ENCODE results near the gene MARCHF10. TPM values are rescaled to one million over a fixed set of nuclear protein-coding genes. Genes with fewer than 3 reads are reported as not detected.

Gene MARCHF10
- total RNA-seq, 1 experiment from 2014 or later: 0.03 TPM

- Histone ChIP-seq H3K4me3 (ENCODE audit: insufficient read depth, low read depth, low read length) (no peak overlapping the region), H3K27me3 (ENCODE audit: control insufficient read depth, insufficient read depth, low read length) (no peaks in the 10 kb centered on the region), H3K36me3 (replicated peaks; ENCODE audit: control insufficient read depth, insufficient read depth, low read length) (no peaks in the 10 kb centered on the region)
- DNase-seq: no peak
These were observed 70.6 kb downstream of the MARCHF10 start for GRCh38 chr17:62737513-62737912.

- no peak for DNase-seq
- H3K27me3 ChIP-seq (ENCODE audit: control insufficient read depth, insufficient read depth, low read length): no peaks in the 10 kb centered on the region
- no peak overlapping the region for H3K4me3 ChIP-seq (ENCODE audit: insufficient read depth, low read depth, low read length)
- no peaks in the 10 kb centered on the region for H3K36me3 ChIP-seq (replicated peaks; ENCODE audit: control insufficient read depth, insufficient read depth, low read length)
These were observed 73.0 kb downstream of the MARCHF10 start for GRCh38 chr17:62735044-62735651.

GRCh38 chr17:62732125-62732524 lies 76.0 kb downstream of the MARCHF10 start:
- H3K36me3 ChIP-seq (replicated peaks; ENCODE audit: control insufficient read depth, insufficient read depth, low read length): no peaks in the 10 kb centered on the region
- DNase-seq: no peak
- no peak overlapping the region for H3K4me3 ChIP-seq (ENCODE audit: insufficient read depth, low read depth, low read length)
- H3K27me3 ChIP-seq (ENCODE audit: control insufficient read depth, insufficient read depth, low read length): no peaks in the 10 kb centered on the region

GRCh38 chr17:62727916-62728672 lies 80.0 kb downstream of the MARCHF10 start:
- Histone ChIP-seq H3K36me3 (replicated peaks; ENCODE audit: control insufficient read depth, insufficient read depth, low read length) (no peaks in the 10 kb centered on the region), H3K4me3 (ENCODE audit: insufficient read depth, low read depth, low read length) (no peak overlapping the region), H3K27me3 (ENCODE audit: control insufficient read depth, insufficient read depth, low read length) (no peaks in the 10 kb centered on the region)
- no peak for DNase-seq

GRCh38 chr17:62725791-62726249 lies 82.3 kb downstream of the MARCHF10 start:
- DNase-seq: no peak
- Histone ChIP-seq H3K4me3 (ENCODE audit: insufficient read depth, low read depth, low read length) (no peak overlapping the region), H3K36me3 (replicated peaks; ENCODE audit: control insufficient read depth, insufficient read depth, low read length) (no peaks in the 10 kb centered on the region), H3K27me3 (ENCODE audit: control insufficient read depth, insufficient read depth, low read length) (no peaks in the 10 kb centered on the region)

GRCh38 chr17:62724398-62725146 lies 83.5 kb downstream of the MARCHF10 start:
- DNase-seq: no peak

DNA sequence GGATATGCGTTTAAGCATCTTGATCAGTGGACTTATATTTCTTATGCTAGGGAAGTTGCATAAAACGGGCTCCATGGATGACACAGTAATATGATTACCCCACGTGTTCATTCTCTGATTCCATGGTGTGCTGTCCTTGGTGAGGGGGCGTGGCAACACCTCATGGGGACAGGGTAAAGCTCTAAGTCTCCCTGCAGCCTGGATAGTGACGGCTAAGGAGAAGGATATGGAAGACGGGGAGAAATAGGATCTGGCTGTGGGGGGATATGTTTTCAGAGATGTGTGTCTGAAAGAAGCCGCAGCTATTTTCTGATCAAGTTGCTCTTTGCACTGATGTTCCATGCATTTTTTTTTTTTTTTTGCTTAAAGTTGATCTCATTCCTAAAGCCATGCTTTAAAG lies 84.3 kb downstream of the MARCHF10 start:
- Histone ChIP-seq H3K36me3 (replicated peaks; ENCODE audit: control insufficient read depth, insufficient read depth, low read length) (no peaks in the 10 kb centered on the region), H3K4me3 (ENCODE audit: insufficient read depth, low read depth, low read length) (no peak overlapping the region), H3K27me3 (ENCODE audit: control insufficient read depth, insufficient read depth, low read length) (no peaks in the 10 kb centered on the region)
- no peak for DNase-seq

More at GRCh38 chr17:62724398-62725146, 83.5 kb downstream of the MARCHF10 start:
- H3K36me3 ChIP-seq (replicated peaks; ENCODE audit: control insufficient read depth, insufficient read depth, low read length): no peaks in the 10 kb centered on the region
- no peaks in the 10 kb centered on the region for H3K27me3 ChIP-seq (ENCODE audit: control insufficient read depth, insufficient read depth, low read length)
- no peak overlapping the region for H3K4me3 ChIP-seq (ENCODE audit: insufficient read depth, low read depth, low read length)

- Histone ChIP-seq H3K4me3 (ENCODE audit: insufficient read depth, low read depth, low read length) (no peak overlapping the region), H3K36me3 (replicated peaks; ENCODE audit: control insufficient read depth, insufficient read depth, low read length) (no peaks in the 10 kb centered on the region), H3K27me3 (ENCODE audit: control insufficient read depth, insufficient read depth, low read length) (no peaks in the 10 kb centered on the region)
- DNase-seq: no peak
These were observed 85.5 kb downstream of the MARCHF10 start for GRCh38 chr17:62722625-62723024.

DNA sequence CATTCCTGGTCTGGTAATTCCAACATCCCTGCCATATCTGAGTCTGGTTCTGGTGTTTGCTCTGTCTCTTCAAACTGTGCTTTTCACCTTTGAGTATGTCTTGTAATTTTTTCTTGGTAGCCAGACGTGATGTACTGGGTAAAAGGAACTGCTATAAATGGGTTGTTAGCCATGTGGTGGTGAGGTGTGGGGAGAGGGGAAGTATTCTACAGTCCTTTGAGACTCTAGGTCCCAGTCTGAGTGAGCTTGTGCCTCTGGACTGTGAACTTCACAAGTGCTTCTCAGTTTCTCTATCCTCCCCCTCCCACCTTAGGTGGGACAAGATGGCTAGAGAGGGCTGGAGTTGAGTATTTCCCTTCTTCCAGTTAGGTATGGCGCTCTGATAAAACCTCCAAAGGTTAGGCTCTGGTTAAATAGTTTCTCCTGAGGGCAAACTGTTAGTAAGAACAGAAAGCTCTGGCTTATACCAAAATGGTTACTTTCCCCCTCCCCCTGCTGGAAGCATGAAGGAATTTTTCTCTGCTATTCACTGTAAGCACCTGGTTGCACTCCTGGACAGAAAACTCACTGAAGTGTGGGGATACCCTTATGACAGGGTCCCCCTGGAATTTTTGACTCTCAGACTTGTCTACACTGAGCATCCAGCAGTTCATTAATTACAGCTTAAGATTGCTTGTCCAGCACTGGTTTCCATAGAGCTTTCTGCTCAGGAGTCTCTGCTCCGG lies 87.8 kb downstream of the MARCHF10 start:
- H3K36me3 ChIP-seq (replicated peaks; ENCODE audit: control insufficient read depth, insufficient read depth, low read length): no peaks in the 10 kb centered on the region
- no peak overlapping the region for H3K4me3 ChIP-seq (ENCODE audit: insufficient read depth, low read depth, low read length)
- H3K27me3 ChIP-seq (ENCODE audit: control insufficient read depth, insufficient read depth, low read length): no peaks in the 10 kb centered on the region
- DNase-seq: no peak

DNA sequence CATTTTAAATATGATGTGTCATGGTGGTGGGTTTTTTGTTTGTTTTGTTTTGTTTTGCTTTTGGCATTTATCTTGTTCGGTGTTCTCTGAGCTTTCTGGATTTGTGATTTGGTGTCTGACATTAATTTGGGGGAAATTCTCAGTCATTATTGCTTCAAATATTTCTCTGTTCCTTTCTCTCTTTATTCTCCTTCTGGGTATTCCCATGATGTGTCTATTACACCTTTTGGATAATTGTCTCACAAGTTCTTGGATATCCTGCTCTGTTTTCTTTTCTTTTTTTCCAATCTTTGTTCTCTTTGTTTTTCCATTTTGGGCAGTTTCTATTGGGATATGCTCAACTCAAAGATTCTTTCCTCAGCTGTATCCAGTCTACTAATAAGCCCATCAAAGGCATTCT lies 88.5 kb downstream of the MARCHF10 start:
- no peak overlapping the region for H3K4me3 ChIP-seq (ENCODE audit: insufficient read depth, low read depth, low read length)
- H3K27me3 ChIP-seq (ENCODE audit: control insufficient read depth, insufficient read depth, low read length): no peaks in the 10 kb centered on the region
- DNase-seq: no peak
- no peaks in the 10 kb centered on the region for H3K36me3 ChIP-seq (replicated peaks; ENCODE audit: control insufficient read depth, insufficient read depth, low read length)

DNA sequence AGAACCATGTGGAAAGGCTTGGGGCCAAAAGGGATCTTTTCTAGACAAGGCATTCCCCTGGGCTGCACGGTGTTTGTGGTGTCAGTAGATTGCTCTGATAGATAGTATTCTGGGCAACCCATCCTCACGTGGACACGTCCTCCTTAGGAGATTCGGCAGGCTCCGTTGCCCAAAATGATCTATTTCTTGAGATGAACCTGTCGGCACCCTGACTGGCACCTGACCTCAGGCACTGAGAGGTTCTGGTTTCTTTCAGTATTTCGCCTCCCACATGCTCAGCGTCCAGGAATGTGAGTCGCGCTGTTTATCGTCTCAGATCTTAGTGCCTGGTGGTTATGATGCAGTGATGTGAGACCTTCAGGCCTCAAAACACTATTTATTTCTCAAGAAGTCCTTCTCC lies 89.7 kb downstream of the MARCHF10 start:
- no peak for DNase-seq
- no peaks in the 10 kb centered on the region for H3K36me3 ChIP-seq (replicated peaks; ENCODE audit: control insufficient read depth, insufficient read depth, low read length)
- H3K27me3 ChIP-seq (ENCODE audit: control insufficient read depth, insufficient read depth, low read length): no peaks in the 10 kb centered on the region

DNA sequence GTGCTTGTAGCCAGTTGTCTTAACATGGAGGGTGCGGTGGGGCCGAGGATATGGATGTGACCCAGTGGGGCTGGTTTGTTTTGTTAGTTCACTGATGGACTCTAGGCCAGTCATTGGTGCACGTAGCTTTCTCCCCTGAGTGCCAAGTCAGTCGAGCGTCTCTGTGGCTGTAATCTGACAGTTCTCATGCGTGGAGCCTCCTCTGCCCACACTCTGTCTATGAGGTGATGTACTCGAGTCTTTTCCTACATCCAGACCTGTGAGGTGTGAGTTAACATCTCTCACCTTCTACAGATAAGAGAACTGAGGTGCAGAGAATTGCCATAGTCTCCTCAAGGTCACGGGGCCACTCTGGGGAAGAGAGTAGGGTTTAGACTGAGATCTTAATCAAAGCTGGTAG lies 90.2 kb downstream of the MARCHF10 start:
- no peak for DNase-seq
- no peak overlapping the region for H3K4me3 ChIP-seq (ENCODE audit: insufficient read depth, low read depth, low read length)
- H3K36me3 ChIP-seq (replicated peaks; ENCODE audit: control insufficient read depth, insufficient read depth, low read length): no peaks in the 10 kb centered on the region
- H3K27me3 ChIP-seq (ENCODE audit: control insufficient read depth, insufficient read depth, low read length): no peaks in the 10 kb centered on the region

More for the DNA sequence above, 89.7 kb downstream of the MARCHF10 start:
- no peak overlapping the region for H3K4me3 ChIP-seq (ENCODE audit: insufficient read depth, low read depth, low read length)

GRCh38 chr17:62717589-62717855 lies 90.6 kb downstream of the MARCHF10 start:
- Histone ChIP-seq H3K36me3 (replicated peaks; ENCODE audit: control insufficient read depth, insufficient read depth, low read length) (no peaks in the 10 kb centered on the region), H3K27me3 (ENCODE audit: control insufficient read depth, insufficient read depth, low read length) (no peaks in the 10 kb centered on the region), H3K4me3 (ENCODE audit: insufficient read depth, low read depth, low read length) (no peak overlapping the region)
- no peak for DNase-seq

DNA sequence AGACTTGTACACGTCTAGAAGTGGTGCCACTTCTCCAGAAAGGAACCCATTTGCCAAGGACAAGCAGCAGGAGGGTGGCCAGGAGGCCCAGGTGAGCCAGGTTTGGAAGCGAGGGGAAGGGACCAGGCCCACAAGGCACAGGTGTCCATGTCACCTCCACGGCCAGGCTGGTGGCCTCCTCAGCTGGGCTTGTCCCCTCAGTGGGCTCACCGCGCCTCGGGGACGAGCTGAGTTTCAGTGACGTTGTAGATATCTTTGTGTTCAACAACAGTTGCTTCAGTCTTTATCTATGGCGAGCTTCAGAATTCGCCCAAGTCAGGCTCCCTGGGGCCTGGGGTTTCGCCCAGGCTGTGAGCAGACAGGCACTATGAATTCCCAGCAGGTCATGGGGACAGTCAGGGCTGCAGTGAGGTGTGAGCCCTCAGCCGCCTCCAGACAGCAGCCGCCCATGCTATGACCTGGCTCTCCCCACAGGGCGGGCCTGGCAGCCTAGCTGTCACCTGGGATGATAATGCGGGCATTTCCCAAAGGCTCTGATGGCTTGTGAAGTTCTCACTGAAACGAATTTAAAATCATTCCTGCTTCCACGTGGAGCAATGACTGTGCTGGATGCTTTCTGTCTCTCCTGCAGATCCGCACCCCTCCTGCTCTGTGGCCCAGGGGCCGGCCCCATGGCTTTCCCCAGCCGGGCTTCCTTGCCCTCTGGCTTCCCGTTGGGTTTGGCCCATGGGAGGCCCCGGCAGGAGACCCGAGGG lies 91.1 kb downstream of the MARCHF10 start:
- DNase-seq: no peak
- H3K27me3 ChIP-seq (ENCODE audit: control insufficient read depth, insufficient read depth, low read length): no peaks in the 10 kb centered on the region; the same call in 1 of the 2 replicates
- H3K4me3 ChIP-seq (ENCODE audit: insufficient read depth, low read depth, low read length): no peak overlapping the region
- no peaks in the 10 kb centered on the region for H3K36me3 ChIP-seq (replicated peaks; ENCODE audit: control insufficient read depth, insufficient read depth, low read length)

Measured in H7 (cell line).